RPMI7951 (cell line): ENCODE measurements around the gene POMP. TPM values are rescaled to one million over a fixed set of nuclear protein-coding genes. Genes with fewer than 3 reads are reported as not detected.

Experiments used
- DNase-seq: peaks from one replicate; pipeline ENCODE4 v3.0.0-alpha.2; 2012; ENCODE audit warnings: low read depth
- total RNA-seq: library from RNA; depleted of rRNA; stranded (reverse); fragments of >200 nt; shearing (Covaris generic); gene quantifications from 2 replicates; pipeline ENCODE4 v1.2.3, GENCODE V29; 2014; rRNA removed

POMP gene
- 162 and 172 TPM in 2 replicates for total RNA-seq

- peak; percentile 88 for DNase-seq
Observed at GRCh38 chr13:28658796-28659620, at the start of gene POMP. POMP (plus strand) TSS chr13:28659130; CDS start chr13:28659185, 55 bp downstream.

DNA sequence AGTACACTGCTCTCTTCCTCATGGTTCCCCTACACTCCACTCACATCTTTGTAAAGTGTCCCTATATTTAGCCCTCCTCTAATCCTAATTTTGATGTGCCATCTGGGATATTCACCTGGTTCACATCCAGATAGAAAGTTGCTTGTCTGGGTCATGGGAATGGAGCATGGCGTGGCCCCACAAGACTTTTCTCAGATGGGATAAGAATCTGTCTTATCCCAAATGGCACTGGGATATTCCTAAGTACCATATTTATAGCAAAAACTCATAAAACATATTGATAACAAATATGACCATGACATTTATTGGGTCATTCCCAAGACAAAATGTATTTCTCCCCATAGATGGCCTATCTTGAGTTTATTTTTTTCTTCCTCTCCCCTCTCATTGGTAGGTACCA is 49.5 kb upstream of the POMP start:
- no peak for DNase-seq

- DNase-seq: peak; percentile 37
Observed at GRCh38 chr13:28609926-28610325, 49.0 kb upstream of the POMP start.

- DNase-seq: peak; percentile 31
Observed at GRCh38 chr13:28610996-28611395, 47.9 kb upstream of the POMP start.

DNA sequence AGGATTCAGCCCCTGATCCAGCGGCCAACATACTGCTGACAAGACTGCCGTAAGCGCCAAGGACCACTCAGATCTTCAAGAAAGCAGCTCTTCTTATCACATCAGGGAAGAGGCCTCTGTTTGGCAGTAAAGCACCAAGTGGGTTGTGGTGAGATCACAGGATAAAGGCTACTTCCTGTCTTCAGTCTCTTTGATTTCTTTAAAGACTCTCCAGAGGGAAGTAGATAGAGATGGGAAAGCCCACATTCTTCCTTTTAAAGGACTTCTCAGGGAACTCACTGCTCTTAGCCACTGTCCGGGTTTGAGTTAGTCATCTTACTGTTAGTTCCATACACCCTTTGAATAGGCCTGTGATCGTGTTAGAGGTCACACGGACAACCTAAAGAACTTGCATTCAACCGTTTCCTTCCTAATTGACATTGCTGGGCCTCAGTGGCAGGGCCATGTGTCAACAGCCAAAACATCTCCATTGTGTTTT is 47.2 kb upstream of the POMP start:
- peak; percentile 32 for DNase-seq

- DNase-seq: no peak
Observed at GRCh38 chr13:28613562-28613961, 45.4 kb upstream of the POMP start.

- DNase-seq: no peak
Observed at GRCh38 chr13:28615916-28616446, 42.9 kb upstream of the POMP start.

GRCh38 chr13:28618230-28618994 is 40.5 kb upstream of the POMP start:
- DNase-seq: no peak

- no peak for DNase-seq
Observed at GRCh38 chr13:28620011-28620830, 38.7 kb upstream of the POMP start.

DNA sequence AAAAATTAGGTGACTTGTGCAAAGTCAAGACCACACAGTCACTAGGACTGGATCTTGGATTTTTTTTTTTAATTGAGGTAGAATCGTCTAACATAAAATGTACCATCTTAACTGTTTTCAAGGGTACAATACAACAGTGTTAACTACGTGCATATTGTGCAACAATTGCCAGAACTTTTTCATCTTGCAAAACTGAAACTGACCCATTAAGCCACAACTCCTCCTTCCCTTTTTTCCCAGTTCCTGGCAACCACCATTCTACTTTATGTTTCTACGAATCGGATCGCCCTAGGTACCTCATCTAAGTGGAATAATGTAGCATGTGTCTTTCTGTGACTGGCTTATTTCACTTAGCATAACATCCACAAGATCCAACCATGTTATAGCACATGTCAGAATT is 37.5 kb upstream of the POMP start:
- no peak for DNase-seq

DNA sequence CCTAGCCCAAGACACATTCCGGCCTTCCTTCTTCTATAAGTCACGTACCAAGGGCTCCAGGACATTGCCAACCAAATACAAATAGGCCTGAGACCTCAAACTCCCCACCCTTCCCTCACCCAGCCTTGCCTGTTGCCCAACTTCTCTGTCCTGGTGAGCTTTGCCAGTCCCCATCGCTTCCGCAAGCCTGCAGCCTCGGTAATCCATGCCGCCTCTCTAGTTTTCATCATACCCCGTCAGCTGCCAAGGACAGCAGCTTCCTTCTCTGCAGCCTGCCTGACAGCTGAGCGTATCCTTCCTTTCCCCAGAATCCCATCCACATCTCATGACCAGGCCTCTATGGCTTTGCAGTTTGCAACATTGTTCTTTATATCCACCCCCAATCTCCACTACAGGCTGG is 36.6 kb upstream of the POMP start:
- DNase-seq: no peak

DNA sequence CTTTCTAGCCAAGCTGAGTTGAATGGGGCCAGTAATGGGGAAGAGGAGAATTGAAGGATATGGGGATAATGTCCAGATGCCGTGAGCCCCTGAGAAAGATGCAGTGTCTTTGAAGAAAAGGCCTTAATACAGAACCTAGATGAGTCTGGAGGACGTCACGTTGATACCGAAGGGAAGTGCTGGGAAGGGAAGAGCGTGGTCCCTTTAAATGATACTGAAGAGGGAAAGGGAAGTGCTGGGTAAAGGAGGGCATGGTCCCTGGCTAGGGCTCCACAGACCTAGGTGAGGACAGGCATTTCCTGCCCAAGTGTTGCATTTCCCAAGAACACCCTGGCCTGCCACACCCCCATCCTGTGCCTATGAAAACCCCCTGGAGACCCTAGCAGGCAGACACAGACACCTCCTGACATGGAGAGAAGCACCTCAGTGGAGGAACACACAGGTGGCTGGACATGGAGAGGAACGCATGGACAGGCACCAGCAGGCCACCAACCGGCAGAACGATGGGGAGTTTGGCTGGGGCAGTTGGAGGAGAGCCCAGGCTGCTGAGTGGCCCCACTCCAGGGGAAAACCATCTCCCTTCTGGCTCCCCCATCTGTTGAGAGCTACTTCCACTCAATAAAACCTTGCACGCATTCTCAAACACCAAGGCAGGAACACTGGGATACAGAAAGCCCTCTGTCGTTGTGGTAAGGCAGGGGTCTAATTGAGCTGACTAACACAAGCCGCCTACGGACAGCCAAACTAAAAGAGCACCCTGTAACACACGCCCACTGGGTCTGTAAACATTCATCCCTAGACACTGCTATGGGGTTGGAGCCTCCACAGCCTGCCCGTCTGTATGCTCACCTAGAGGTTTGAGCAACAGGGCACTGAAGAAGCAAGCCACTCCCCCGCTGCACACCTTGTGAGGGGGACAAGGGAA is 34.9 kb upstream of the POMP start:
- DNase-seq: peak; percentile 42

DNA sequence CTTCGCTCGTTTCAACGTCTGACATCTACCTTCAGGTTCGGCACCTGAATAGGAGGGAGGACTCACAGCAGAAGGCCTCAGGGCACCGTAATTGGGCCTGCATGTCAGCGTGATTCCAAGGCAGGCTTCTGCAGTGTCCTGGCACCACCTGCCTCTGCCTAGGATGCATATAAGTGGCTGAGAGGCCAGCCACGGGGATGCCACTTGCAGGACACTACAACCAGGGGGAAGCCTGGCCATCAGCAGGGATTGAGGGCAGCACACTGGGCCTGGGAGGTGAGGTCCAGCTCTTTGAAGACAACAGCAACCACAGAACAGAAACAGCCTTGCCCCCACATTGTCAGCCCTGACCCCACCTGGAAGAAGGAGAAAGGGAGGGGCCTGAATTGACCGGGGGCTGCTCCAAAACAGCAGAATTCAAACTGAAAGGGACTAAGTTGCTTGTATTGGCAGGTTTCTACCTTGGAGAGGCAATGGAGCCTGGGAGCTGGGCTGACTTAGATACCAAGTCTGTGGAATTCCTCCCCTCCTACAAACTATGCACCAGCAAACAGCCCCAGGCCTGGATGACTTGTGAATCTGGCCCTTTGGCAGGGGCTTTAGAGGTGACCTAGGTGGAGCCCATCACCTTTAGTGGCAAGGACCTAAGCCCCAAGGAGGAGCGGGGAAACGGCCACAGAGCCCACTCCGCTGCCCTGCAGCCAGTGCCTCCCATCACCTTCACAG is 34.1 kb upstream of the POMP start:
- DNase-seq: no peak

DNA sequence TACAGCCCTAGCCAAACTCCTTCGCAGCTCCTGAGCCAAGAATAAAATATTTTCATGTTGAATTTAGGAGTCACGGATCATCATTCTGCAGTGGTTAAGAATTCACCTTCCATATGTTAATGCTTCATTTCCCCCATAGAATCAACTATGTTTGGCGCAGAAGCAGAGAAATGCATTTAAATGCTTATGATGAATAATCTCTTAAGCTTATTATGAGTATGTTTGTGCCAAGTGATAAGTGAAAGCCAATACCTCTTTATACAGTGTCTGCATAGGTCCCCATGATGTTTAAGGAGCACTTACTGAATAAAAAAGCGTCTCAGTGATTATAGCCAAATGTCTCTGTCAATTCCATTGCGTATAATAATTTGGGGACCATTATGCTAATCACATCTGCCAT is 32.7 kb upstream of the POMP start:
- DNase-seq: no peak

DNA sequence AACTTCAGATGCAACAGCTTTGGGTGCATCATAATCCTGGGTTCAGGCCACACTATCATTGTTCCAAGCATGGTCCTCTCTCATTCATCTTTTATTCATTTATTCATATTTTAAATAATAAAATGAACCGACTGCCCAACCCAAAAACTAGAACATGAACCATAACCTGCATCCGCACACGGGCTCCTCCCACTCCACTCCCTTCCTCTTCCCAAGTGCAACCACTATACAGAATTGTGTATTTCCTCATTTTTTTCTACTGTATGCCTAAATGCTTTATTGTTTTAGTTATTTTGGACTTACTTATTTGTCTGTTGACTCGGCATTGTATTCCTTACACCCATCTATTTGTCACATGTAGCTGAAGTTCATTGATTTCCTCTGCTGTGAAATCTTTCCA is 30.7 kb upstream of the POMP start:
- no peak for DNase-seq

GRCh38 chr13:28630869-28631268 is 28.1 kb upstream of the POMP start:
- DNase-seq: no peak

- DNase-seq: no peak
Observed at GRCh38 chr13:28631801-28632200, 27.1 kb upstream of the POMP start.

DNA sequence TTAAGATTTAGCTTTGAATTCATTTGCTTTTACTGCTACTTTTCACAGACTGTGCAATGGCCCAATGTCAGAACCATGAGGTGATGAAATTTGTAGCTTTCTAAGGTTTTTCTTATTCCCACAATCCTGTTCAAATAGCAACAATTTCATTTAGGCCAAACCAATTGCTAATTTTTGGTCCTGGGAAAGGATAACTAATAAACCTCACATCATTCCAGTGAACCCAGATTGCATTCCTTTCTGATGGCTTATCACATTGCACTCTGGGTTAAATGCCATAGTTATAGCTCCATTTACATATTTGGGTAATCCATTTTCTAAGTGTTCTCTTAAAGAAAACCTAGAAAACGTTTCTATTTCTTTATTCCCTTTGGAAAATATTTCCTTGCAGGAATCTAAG is 22.9 kb upstream of the POMP start:
- no peak for DNase-seq

- DNase-seq: peak; percentile 54
Observed at GRCh38 chr13:28636677-28637317, 22.1 kb upstream of the POMP start.
